HTR-8/SVneo (cell line): Measurements from ENCODE around the gene RBM17.
A peak's percentile ranks its signal among the peaks of the same experiment; 100 is the strongest.
"Not testable (repeated sequence)": the region's sequence is repeated elsewhere in the genome, so short reads cannot be mapped to it uniquely, and the experiment has no call there.

ENCODE experiments used
- DNase-seq: peaks from one replicate; pipeline ENCODE4 v3.0.0; 2011; ENCODE audit warnings: low spot score, mixed read lengths; ENCODE audit not compliant: insufficient read length
- FAIRE-seq: peaks from 2 replicates; lab custom pipeline; 2011; peaks lifted over from hg19 to GRCh38; lab: Jason Lieb, UNC

Gene RBM17

GRCh38 chr10:6146013-6146785 lies 57.4 kb downstream of the RBM17 start:
- FAIRE-seq (no peak), DNase-seq (no peak)

- no peak for DNase-seq
- FAIRE-seq, result no peak
These were observed 58.1 kb downstream of the RBM17 start for GRCh38 chr10:6146921-6147320.

- no peak for DNase-seq
- no peak for FAIRE-seq
These were observed 59.4 kb downstream of the RBM17 start for GRCh38 chr10:6148251-6148701.

- no peak for DNase-seq
- FAIRE-seq, result no peak
These were observed 60.1 kb downstream of the RBM17 start for GRCh38 chr10:6148908-6149307.

GRCh38 chr10:6151087-6151977 lies 62.5 kb downstream of the RBM17 start:
- no peak for FAIRE-seq

GRCh38 chr10:6153845-6154244 lies 65.0 kb downstream of the RBM17 start:
- FAIRE-seq (no peak), DNase-seq (no peak)

More at GRCh38 chr10:6151087-6151977, 62.5 kb downstream of the RBM17 start:
- no peak for DNase-seq

- FAIRE-seq (no peak), DNase-seq (no peak)
These were observed 65.7 kb downstream of the RBM17 start for GRCh38 chr10:6154566-6154965.

GRCh38 chr10:6158276-6158675 lies 69.4 kb downstream of the RBM17 start:
- DNase-seq (no peak), FAIRE-seq (no peak)

GRCh38 chr10:6161921-6162320 lies 73.1 kb downstream of the RBM17 start:
- no peak for FAIRE-seq
- no peak for DNase-seq

GRCh38 chr10:6162589-6163356 lies 73.9 kb downstream of the RBM17 start:
- no peak for FAIRE-seq
- DNase-seq, result no peak

- DNase-seq (peak; percentile 89), FAIRE-seq (peak; percentile 94)
These were observed 74.8 kb downstream of the RBM17 start for GRCh38 chr10:6163364-6164270.

- FAIRE-seq, result no peak
- DNase-seq, result no peak
These were observed 75.6 kb downstream of the RBM17 start for GRCh38 chr10:6164271-6165095.

GRCh38 chr10:6165221-6165725 lies 76.4 kb downstream of the RBM17 start:
- FAIRE-seq (no peak), DNase-seq (no peak)

GRCh38 chr10:6165933-6166332 lies 77.1 kb downstream of the RBM17 start:
- not testable (repeated sequence) for DNase-seq, FAIRE-seq
